ENCODE data around the gene MYOZ3.

Gene MYOZ3, protein sequence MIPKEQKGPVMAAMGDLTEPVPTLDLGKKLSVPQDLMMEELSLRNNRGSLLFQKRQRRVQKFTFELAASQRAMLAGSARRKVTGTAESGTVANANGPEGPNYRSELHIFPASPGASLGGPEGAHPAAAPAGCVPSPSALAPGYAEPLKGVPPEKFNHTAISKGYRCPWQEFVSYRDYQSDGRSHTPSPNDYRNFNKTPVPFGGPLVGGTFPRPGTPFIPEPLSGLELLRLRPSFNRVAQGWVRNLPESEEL

DNA sequence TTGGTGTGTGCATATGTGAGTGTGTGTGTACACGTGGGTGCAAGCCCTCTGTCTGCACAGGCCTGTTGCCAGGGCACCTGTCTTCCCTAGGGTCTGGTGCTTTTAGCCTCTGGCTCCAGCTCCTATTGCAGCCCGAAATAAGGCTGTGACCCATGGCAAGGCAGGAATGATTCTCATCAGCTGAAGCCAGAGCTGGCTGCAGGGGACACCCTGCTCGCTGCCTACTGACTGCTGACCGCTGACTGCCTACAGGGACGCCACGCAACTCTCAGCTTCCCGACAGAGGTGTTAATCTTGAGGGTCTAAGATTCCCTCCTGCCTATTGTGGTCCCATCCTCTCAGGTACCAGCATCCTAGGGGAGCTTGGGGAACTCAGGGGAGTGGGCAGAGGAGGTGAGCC lies at the start of gene MYOZ3:
MYOZ3 (plus strand) TSS at position 166 of the 400 bp plus-strand sequence. CDS start 1,691 bp downstream, outside the sequence.
- no peak for DNase-seq

DNA sequence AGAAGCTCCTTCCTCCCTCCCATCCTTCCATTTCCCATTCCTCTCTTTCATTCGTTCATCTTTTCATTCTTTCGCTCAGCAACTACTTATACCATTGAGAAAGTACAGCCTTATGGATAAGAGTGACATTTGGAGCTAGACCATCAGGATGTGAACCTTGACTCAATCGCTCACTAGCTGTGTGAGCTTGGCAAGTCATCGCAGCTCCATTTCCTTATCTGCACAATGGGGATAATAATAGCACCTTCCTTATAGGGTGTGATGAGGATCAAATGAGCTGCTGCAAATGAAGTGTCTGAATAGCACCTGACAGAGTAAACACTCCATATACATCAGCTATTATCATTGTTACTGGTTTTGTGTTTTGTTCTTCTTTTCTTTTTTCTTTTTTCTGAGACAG lies 48.6 kb upstream of the MYOZ3 start:
- DNase-seq, result no peak

DNA sequence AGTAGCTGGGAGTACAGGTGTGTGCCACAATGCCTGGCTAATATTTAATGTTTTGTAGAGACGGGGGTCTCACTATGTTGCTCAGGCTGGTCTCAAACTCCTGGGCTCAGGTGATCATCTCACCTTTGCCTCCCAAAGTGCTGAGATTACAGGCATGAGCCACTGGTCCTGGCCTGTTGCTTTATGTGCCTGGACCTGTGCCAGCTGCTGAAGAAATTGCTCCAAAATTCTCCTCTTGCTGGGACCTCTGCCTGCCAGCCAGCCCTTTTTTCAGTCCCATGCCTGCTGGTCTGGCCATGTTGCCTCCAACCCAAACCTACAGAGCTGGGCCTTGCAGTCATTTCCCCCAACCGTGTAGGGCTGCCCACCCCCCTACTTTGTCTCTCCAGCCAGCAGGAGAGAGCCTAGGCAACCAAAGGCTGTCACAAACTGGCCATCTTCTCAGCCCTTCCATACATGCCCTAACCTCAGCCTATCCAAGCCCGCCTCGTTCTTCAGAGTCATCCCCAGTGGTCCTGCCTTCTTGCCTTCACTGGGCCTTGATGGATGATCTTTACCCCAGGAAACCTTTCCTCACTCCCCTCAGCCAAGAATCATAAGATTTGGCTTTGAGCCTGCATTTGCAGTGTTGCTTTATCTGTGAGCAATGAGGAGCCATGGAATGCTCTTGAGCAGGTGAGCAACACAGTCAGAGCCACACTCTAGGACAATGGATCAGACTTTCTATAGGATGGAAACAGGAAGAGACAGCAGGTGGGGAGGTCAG lies 48.0 kb upstream of the MYOZ3 start:
- no peak for DNase-seq

DNA sequence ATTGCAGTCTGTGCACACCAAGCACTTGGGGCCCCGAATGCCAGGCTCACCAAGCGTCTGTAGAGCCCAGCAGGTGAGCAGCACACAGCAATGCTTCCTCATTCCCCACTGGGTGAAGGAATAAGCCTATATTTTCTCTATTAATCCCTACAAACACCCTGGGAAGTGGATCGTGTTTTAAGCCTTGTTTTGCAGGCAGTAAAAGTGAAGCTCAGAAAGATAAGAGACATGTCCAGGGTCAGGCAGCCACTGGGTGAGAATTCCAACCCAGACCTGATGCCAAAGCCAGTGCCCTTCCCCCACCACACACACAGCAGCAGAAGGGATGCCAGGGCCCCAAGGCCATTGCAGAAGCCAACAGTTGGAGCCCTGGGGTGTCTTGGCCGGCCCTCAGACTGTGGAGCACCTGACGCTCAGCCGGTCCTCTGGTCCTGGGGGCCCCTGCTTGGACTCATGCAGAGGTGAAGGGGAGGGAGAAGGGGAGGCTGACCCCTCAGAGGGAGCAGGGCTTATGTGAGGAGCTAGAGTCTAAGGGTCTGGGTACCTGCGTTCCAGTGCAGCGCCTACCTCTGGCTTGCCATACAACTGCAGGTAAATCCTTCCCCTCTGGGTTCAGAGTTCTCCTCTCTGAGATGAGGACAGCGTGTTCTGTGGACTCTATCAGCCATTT lies 46.9 kb upstream of the MYOZ3 start:
- no peak for DNase-seq

DNA sequence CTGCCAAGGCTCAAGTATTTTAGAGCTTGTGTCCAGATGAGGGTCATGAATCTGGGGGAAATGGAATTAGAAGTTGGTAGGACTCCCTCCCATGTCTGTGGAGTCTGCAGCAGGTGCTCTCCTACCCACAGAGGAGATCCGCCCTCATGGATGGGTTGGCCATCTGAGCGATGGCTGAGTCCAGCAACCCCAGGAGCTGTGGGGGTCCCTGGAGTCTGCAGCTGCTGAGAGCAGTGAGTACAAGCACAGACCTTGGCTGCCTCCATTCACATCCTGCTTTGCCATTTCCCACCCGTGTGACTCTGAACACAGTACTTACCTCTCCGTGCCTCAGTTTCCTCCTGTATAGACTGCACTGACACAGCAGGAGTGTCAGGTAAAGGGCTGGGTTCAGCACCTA lies 46.4 kb upstream of the MYOZ3 start:
- no peak for DNase-seq

DNA sequence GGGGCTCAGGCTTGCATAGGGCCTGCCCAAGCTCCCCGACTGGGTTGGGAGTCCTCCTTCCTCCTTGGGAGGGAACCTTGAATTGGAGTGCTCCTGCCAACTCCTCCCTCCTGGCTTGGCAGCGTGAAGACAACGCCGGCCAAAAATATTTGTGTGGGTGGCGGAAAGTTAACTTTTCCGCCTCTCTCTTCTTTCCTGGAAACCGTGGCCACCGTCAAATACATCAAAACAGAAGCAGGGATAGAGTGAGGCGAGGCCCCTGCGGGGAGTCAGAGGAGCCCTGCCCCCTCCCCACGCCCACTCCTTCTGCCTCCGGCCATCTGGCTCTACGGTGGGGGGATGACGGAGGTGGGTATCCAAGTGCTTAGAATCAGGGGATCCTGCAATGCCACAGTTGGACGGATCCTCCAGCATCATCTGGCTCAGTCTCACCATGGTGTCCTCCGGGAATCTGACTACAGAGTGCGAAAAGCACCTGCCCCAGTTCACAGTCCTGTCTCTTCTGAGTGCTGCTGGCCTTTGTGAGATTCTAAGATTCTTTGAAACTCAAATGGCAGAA lies 45.8 kb upstream of the MYOZ3 start:
- DNase-seq, result no peak

DNA sequence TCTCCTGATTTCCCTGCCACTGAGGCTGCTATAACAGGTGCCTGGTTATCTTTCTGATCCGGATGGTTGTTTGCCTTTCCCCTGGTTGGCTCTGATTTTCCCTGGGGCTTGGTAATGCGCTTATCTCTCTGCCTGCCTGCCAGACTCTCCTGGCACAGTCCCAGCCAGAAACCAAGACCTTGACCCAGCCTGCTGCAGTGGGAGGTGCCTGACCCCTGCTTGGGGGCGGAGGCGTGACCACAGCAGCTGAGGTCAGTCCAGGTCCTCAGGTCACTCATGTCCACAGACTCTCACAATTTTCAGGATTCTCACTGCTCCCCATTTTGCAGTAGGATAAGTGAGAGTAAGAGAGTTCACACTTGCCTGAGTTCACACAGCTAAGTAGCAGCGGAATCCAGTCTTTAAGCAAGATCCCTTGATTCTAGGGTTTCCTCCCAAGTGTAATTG lies 45.0 kb upstream of the MYOZ3 start:
- DNase-seq, result no peak

DNA sequence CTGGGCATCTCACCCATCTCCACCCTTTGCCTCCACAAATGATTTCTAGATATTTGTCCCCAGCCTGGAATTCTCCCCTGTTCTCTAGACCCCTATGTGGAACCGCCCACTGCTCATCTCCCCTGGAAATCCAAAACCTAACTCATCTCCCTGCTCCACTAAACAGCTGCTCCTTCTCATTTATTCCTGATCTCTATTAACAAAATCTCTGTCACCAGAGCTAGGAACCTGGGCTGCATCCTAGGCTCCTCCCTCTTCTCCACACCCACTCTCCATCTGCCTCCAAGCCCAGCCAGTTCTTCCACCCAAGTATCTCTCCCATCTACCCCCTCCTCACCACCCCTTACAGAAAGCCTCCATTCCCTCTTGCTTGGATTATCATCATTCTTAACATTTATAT lies 44.5 kb upstream of the MYOZ3 start:
- DNase-seq, result no peak

DNA sequence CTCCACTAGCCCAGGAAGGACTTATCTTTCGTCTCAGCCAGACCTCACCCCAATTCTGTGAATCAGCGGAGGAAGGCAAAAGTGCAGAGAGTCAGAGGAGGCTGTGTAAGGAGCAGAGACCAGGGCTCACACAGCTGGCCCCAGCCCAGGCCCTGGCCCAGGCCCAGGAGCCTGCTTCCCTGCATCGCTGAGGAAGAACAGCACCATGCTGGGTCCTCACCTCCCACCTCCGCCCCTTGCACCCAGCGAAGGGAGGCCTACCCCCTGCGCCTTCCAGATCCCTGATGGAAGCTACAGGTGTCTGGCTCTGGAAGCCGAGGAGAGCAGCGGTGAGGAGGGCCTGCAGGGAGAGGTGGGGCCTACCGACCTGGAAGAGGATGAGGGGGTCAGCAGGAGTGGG lies 42.9 kb upstream of the MYOZ3 start:
- DNase-seq, result no peak

DNA sequence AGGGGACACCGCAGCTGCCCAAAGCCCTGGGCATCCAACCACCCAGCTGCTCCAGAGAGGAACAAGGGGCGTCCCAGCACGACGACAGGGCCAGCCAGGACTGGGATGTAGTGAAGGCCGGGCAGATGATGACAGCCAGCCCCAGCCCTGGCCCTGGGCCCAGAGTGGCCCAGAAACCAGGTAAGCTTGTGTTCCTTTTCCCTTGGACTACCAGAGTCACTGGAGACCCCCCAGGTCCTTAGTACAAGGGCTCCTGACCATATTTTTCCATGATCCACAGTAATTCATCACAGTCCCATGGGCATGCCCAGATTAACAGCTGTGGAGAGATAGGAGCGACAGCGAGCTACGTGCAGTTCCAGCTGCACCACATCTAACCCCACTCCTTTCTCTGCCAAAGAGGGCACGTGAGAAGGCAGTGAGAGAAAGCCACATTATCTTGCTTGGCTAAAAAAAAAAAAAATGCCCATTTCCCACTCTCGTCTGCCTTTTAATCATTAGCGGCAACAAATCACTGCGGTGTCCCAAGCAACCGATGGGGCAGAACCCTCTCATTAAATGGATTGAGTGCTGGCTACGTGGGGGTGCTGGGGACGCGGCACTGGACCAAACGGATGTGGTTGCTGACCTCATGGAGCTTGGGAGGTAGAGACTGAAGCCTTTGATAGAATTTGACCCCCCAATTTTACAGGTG lies 42.3 kb upstream of the MYOZ3 start:
- no peak for DNase-seq

DNA sequence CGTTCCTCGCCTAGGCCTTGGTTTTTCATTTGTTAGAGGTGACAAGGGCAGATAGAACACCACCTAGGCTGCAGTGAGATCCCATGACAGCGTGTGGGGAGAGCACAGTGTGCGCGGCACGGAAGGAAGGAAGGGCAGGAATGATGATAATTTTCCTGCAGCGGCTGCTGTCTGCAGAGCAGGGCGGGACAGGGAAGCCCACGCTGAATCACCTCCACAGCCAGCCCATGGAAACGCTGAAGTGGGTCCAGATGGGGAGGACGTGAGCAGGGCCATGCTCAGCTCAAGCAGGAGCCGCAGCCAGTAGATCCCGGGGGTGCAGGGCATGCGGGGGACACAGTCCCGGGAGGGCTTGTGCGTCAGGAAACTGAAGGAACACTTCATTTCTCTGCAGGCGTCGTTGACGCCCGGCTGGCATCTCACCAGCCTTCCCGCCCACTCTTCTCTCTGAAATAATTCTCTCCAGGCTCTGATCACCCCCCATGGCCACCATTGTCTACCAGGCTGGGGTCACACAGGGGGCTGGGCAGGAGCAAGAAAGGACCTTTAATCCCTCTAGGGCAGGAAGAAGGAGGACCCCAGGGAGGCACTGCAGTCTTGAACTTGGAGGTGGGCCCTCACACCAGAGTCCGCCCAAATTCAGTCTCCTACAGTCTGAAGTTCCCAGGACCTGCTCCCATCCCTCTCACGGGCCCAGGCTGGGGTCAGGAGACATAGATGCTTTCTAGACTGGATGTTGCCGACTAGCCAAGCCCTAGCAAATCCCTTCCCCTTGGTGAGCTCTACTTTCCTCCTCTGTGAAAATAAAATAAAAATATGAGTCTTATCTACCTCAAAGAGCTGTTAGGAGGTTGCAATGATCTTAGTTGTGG lies 41.5 kb upstream of the MYOZ3 start:
- no peak for DNase-seq

DNA sequence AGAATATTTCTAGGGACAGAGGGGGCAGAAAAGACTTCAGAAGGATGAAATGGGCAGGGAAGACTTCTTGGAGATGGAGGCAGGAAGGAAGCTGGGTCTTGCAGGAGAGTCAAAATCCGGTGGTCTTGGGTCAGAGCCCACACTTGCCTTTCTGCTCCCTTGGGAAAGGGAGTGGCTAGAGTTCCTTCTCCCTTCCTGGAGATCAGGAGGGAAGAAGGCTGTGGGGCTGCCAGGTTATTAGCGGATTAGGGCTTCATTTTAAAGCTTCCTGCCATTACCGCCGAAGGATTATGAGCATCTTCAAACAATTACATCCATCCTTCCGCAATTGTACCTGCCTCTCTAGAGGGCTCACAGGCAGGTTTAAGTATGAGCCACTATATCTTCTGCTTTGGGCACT lies 39.8 kb upstream of the MYOZ3 start:
- DNase-seq, result no peak

DNA sequence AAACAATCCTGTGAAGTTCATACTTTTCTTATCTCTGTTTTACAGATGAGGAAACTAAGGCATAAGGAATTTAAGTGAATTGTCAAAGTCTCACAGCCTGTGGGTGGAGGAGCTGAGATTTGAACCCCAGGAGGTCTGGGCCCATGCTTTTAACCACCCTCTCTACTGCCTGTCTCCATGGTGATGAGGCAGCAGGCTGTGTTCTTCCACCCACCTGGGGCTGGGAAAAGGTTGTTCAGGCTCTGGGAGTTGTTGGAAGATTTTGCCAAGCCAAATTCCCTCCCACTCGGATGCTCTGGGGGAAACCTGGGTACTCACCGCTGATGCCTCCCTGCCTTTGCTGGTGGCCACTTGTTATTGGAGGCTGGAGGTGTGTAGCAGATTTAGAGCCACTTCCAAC lies 38.9 kb upstream of the MYOZ3 start:
- no peak for DNase-seq

DNA sequence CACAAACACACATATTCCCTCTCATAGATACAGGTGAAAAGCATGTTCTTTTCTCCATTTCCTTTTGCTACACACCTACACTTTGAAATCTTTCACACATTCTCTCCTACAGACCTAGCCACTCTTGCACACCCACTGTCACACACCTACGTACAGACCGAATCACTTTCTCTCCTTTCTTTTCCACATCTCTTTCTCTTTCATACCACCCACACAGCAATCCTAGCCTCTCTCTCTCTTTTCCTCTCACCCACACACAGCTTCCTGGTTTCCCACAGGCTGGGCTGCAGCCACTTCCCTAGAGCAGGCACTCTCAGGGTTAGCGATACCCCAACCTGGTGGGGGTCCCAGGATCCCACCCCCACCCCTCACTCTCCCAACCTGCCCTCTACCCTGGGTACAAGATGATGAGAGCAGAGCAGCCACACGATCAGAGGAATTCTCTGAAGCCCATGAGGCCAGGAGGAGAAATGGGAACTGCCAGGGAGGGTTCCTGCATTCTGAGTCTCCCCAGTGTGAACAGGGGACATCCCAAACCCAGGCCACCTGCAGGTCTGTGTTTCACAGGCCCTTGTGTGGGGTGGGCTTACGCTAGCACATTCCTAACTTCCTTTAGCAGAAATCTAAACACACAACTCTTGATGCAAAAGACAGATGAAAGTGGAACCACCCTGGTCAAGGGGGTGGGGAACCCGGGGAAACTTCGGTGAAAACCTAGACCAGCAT lies 37.7 kb upstream of the MYOZ3 start:
- DNase-seq, result no peak

DNA sequence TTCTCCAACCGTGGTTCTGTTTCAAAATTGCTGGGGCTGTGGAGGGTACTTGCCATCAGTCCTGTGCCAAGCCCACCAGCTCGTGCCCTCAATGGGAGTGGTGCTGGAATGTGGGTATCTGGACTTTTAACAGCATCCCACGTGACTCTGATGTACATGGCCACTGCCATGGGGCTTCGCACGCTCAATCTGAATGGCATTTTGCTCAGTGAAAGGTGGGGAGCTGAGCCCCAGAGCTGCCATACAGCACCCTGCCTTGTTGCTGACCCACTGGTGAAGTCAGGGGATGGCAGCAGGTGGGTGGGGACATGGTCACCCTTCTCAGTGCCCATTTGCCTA lies 37.2 kb upstream of the MYOZ3 start:
- DNase-seq, result no peak

DNA sequence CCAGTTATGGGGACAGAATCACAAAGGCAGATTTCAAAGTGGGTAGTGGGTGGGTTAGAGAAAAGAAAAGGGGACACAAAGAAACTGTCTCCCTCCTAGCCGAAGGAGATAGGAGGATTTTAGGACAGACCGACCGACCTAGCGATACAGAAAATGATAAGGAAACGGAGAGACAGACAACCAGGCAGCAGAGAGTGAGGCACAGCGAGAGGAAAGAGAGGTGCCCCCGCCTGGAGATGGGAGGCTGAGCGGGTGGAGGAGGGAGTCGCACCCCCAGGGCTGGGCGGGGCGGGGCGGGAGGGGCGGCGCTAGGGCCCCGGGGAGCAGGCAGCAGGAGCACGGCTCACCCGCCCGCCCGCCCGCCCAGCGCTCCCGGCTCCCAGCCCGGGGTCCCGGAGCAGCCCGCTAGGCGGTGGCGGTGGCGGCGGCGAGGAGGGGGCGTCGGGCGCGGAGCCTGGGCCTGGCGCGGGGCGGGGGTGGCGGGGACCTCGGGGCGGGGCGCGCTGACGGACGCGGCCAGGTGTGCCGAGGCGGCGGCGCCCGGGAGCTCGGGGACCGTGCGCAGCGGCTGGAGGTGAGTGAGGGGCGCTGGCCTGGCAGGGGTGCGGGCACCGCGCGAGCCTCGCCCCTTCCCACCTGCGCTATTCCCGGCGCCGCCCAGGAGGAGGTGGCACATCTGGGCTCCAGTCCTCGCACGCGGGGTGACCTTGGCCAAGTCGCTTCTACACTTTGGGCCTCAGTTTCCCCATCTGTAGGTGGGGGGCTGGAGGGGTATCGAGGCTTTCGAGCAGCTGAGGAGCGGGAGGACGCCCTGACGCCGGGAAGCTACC lies 36.5 kb upstream of the MYOZ3 start:
- DNase-seq, result no peak

DNA sequence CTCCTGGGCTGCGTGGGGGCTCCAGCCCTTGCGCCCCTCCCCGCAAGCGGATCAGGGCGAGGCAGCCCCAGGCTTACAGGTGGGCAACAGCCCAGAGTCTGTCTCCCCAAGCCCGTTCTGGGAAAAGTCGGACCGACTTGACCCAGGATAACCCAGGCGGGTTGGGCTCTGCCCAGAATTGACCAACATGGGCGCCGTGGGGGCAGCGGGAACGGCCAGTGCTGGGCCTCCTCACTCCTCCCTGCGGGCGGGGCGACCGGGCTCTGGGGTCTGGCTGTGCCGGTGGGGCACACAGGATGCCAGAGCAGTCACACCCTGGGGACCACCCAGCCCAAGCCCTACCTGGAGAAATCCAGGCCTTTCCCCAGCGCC lies 35.9 kb upstream of the MYOZ3 start:
- DNase-seq, result no peak

DNA sequence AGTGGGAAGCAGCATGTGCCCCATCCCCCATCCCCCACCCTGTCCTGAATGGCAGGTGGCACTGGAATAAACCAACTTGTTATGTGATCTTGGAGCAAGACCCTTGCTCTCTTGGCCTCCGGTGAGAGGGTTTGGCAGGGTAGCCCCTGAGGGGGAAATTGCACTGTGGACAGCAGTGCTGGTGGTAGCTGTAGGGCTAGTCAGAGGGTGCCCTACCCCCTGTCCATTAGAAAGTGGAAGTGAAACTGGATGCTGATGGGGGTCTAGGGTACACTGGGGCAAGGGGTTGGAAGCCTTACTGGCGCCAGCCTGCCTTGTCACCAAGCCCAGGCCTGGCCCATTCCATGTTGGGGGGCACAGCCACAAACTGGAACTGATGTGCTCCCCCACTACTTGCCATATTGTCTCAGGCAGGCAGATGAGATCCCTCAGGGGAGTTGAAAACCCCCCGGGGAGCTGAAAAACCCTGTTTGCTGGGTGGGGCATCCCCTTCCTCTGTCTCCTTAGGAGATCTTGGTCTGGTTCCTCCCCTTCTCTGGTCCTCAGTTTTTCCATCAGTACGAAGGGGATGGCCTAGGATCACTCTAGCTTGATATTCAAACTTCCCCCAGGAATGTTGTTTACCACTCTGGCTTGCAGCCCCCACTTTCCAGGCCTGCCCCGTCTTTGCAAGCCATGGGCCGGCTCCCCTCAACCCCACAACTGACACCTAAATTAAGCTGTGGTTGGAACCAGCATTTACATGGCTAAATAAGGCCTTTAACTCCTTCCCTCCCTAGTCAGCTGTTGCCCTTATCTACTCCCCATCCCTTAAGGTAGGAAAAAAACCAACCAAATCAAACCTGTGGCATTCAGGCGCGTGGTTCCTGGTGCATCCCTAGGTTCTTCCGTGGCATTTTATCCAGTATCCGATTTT lies 35.0 kb upstream of the MYOZ3 start:
- no peak for DNase-seq

DNA sequence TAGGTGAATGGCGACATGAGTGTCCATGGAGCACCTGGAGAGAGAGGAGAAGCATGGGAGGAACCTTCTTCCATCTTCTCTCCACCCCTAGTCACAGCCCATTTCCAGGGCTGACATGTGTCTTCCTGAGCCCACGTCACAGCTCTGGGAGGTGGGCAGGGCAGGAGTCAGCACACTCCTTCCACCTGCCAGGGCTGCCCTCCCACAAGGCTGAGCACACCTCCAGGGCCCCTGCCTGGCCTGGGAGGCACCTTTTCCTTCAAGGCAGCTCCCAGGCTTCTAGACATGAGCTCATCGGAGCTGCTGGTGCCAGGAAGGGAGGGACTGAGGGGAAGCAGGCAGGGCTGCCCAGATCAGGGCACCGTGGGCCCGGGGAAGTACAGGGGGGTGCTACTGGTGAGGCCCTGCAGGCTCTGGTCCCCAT lies 34.2 kb upstream of the MYOZ3 start:
- DNase-seq, result no peak
